Left ventricle myocardium inferior (tissue), 1 donor: ENCODE measurements around the gene ZNF787. TPM values are rescaled to one million over a fixed set of nuclear protein-coding genes. Genes with fewer than 3 reads are reported as not detected.

Source experiments
- DNase-seq: peaks from one replicate; pipeline ENCODE4 v3.0.0-alpha.2; 2020
- H3K27ac ChIP-seq: fragments of 200-600 bp; replicated peaks from 2 replicates; pipeline ENCODE4 v1.8.0; 2021
- H3K27me3 ChIP-seq: fragments of 200-600 bp; 2 replicates; pipeline ENCODE4 v1.8.0; 2021; ENCODE audit warnings: low read depth
- H3K36me3 ChIP-seq: fragments of 200-600 bp; 2 replicates; pipeline ENCODE4 v1.8.0; 2021
- H3K4me1 ChIP-seq: fragments of 200-600 bp; 2 replicates; pipeline ENCODE4 v1.8.0; 2021
- H3K4me3 ChIP-seq: fragments of 200-600 bp; 2 replicates; pipeline ENCODE4 v1.8.0; 2021; ENCODE audit warnings: mild to moderate bottlenecking, moderate library complexity
- H3K9me3 ChIP-seq: fragments of 200-600 bp; replicated peaks from 2 replicates; pipeline ENCODE4 v1.8.0; 2021
- CTCF ChIP-seq: fragments of 200-600 bp; IDR thresholded peaks from 2 replicates; pipeline ENCODE4 v1.8.0; 2021; ENCODE audit warnings: antibody characterized with exemption, mild to moderate bottlenecking, borderline replicate concordance
- intact Hi-C: fragments of 100-400 bp; cut with micrococcal nuclease; formaldehyde crosslinking; loops from one replicate; pipeline ENCODE4 v1.11.0; 2022
- total RNA-seq: library from RNA; stranded (reverse); fragmentation: NEBNext Ultra II Directional; extraction: Animal tissue kit (Norgen Biotek cat#: 25700); gene quantifications from one replicate; pipeline ENCODE4 v1.2.1, GENCODE V29; 2021
- donor health status: DM: no; HTN: yes; CAD: no; lungs with severe emphysema.

ZNF787 gene
- total RNA-seq, 1 donor from 2014 or later, result 31.8 TPM

- Histone ChIP-seq H3K27ac (no peak overlapping the region), H3K4me3 (no peak overlapping the region), H3K27me3 (no peaks in the 10 kb centered on the region), H3K9me3 (no peaks in the 10 kb centered on the region), H3K4me1 (peaks cover 21% of the 10 kb centered on the region), H3K36me3 (peaks cover 28% of the 10 kb centered on the region)
- intact Hi-C loops, result no loop called here
- DNase-seq, result peak; percentile 3
- no peak for TF ChIP-seq CTCF
Observed at GRCh38 chr19:56097776-56098175, 23.3 kb downstream of the ZNF787 start.

GRCh38 chr19:56097306-56097705 lies 23.8 kb downstream of the ZNF787 start:
- Histone ChIP-seq H3K4me1 (peaks cover 21% of the 10 kb centered on the region), H3K36me3 (peaks cover 23% of the 10 kb centered on the region), H3K27me3 (no peaks in the 10 kb centered on the region), H3K4me3 (no peak overlapping the region), H3K9me3 (no peaks in the 10 kb centered on the region), H3K27ac (peak overlapping the region; percentile 23)
- intact Hi-C loops, result no loop called here
- TF ChIP-seq CTCF, result no peak
- peak; percentile 27 for DNase-seq

- no peaks in the 10 kb centered on the region for H3K27me3 ChIP-seq
- no peak for DNase-seq
- peaks cover 23% of the 10 kb centered on the region for H3K4me1 ChIP-seq
- H3K27ac ChIP-seq, result peak overlapping the region; percentile 23
- peaks cover 16% of the 10 kb centered on the region for H3K36me3 ChIP-seq
- no peak overlapping the region for H3K4me3 ChIP-seq
- no peaks in the 10 kb centered on the region for H3K9me3 ChIP-seq
- intact Hi-C loops, result no loop called here
- TF ChIP-seq CTCF, result no peak
Observed at GRCh38 chr19:56096665-56097064, 24.4 kb downstream of the ZNF787 start.

GRCh38 chr19:56094449-56094848 lies 26.6 kb downstream of the ZNF787 start:
- H3K9me3 ChIP-seq, result no peaks in the 10 kb centered on the region
- no peak overlapping the region for H3K4me3 ChIP-seq
- TF ChIP-seq CTCF, result no peak
- peaks cover 45% of the 10 kb centered on the region for H3K4me1 ChIP-seq
- intact Hi-C loops, result no loop called here
- no peak overlapping the region for H3K27ac ChIP-seq
- no peak for DNase-seq
- H3K36me3 ChIP-seq, result peaks cover 10% of the 10 kb centered on the region
- H3K27me3 ChIP-seq, result no peaks in the 10 kb centered on the region

- intact Hi-C loops, result no loop called here
- TF ChIP-seq CTCF, result no peak
- Histone ChIP-seq H3K4me3 (no peak overlapping the region), H3K4me1 (peaks cover 51% of the 10 kb centered on the region), H3K27me3 (no peaks in the 10 kb centered on the region), H3K27ac (no peak overlapping the region), H3K9me3 (no peaks in the 10 kb centered on the region), H3K36me3 (peaks cover 18% of the 10 kb centered on the region)
- DNase-seq, result no peak
Observed at GRCh38 chr19:56092685-56093631, 28.1 kb downstream of the ZNF787 start.
